GM23338 (cell line): ENCODE results near the gene MBD3L4.

Source experiments
- CREB1 ChIP-seq: fragments of 250-450 bp; sonication (Bioruptor Pico); IDR thresholded peaks from 2 replicates; pipeline ENCODE4 v1.5.0; 2020; ENCODE audit warnings: low read depth, mild to moderate bottlenecking, moderate library complexity
- JUNB ChIP-seq: IDR thresholded peaks from one replicate; pipeline ENCODE4 v1.6.1; 2016; ENCODE audit warnings: antibody characterized with exemption; ENCODE audit not compliant: unreplicated experiment
- POLR2AphosphoS5 ChIP-seq: IDR thresholded peaks from 2 replicates; pipeline ENCODE4 v1.6.1; 2016; ENCODE audit warnings: antibody characterized with exemption, low read depth
- TF ChIP-seq, protein P1 (sequence below): IDR thresholded peaks from one replicate; pipeline ENCODE4 v1.6.1; 2018; ENCODE audit warnings: antibody characterized with exemption; ENCODE audit not compliant: unreplicated experiment
- TF ChIP-seq, protein P2 (sequence below), 2 experiments: fragments of 200-600 bp in 1 of 2; sonication (generic) in 1 of 2; conservative IDR thresholded peaks; 2 replicates each; pipeline versions ENCODE4 v1.5.1 to v1.6.1; 2016 to 2017; ENCODE audit warnings: antibody characterized with exemption in 2 of 2, low read depth in 2 of 2, mild to moderate bottlenecking in 2 of 2, moderate library complexity in 1 of 2

DNA sequence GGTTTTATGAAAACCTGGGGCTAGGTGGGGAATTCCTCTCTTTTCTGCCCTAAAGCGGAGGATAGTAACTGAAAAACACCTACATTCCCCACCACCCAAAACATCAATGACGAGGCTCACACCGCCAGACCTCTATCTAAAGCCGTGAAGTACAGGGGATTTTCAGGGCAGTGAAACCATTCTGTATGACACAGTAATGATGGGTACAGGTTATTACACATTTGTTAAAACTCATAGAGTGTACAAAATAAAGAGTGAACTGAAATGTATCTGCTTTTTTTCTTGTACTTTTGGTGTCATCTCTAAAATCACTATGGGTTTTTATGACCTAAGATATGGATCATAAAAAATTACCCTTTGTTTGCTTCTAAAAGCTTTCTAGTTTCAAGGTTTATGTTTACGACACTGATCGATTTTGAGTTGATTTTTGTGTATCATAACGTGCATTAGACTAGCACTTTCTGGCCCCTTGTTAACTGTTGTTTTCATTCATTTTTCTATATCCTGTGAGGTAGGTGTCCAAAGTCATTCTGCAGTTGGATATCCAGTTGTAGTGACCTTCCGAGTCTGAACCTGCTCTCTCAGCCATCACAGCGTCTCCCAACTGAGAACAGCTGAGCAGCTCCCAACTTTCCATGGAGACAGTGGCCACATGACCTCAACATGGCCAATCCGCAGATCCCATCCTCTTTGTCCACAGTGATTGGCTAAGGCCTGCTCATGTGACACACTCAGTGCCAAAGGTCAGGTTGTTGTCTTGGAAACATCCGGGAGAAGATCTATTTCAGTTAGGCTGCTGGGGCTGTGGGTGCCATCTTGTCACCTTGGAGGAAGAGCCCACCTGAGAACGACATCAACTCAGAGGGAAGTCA lies 29.0 kb downstream of the MBD3L4 start:
- TF ChIP-seq, protein P1, sequence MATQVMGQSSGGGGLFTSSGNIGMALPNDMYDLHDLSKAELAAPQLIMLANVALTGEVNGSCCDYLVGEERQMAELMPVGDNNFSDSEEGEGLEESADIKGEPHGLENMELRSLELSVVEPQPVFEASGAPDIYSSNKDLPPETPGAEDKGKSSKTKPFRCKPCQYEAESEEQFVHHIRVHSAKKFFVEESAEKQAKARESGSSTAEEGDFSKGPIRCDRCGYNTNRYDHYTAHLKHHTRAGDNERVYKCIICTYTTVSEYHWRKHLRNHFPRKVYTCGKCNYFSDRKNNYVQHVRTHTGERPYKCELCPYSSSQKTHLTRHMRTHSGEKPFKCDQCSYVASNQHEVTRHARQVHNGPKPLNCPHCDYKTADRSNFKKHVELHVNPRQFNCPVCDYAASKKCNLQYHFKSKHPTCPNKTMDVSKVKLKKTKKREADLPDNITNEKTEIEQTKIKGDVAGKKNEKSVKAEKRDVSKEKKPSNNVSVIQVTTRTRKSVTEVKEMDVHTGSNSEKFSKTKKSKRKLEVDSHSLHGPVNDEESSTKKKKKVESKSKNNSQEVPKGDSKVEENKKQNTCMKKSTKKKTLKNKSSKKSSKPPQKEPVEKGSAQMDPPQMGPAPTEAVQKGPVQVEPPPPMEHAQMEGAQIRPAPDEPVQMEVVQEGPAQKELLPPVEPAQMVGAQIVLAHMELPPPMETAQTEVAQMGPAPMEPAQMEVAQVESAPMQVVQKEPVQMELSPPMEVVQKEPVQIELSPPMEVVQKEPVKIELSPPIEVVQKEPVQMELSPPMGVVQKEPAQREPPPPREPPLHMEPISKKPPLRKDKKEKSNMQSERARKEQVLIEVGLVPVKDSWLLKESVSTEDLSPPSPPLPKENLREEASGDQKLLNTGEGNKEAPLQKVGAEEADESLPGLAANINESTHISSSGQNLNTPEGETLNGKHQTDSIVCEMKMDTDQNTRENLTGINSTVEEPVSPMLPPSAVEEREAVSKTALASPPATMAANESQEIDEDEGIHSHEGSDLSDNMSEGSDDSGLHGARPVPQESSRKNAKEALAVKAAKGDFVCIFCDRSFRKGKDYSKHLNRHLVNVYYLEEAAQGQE, result no peak
- TF ChIP-seq, protein P2, sequence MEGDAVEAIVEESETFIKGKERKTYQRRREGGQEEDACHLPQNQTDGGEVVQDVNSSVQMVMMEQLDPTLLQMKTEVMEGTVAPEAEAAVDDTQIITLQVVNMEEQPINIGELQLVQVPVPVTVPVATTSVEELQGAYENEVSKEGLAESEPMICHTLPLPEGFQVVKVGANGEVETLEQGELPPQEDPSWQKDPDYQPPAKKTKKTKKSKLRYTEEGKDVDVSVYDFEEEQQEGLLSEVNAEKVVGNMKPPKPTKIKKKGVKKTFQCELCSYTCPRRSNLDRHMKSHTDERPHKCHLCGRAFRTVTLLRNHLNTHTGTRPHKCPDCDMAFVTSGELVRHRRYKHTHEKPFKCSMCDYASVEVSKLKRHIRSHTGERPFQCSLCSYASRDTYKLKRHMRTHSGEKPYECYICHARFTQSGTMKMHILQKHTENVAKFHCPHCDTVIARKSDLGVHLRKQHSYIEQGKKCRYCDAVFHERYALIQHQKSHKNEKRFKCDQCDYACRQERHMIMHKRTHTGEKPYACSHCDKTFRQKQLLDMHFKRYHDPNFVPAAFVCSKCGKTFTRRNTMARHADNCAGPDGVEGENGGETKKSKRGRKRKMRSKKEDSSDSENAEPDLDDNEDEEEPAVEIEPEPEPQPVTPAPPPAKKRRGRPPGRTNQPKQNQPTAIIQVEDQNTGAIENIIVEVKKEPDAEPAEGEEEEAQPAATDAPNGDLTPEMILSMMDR (conservative IDR thresholded peaks at IDR 0.05; ENCODE audit: low read depth in 2 of 2), result no peak
- TF ChIP-seq CREB1 (no peak), POLR2AphosphoS5 (no peak), JUNB (no peak)
